ENCODE measurements around the gene MDFI.

MDFI gene

DNA sequence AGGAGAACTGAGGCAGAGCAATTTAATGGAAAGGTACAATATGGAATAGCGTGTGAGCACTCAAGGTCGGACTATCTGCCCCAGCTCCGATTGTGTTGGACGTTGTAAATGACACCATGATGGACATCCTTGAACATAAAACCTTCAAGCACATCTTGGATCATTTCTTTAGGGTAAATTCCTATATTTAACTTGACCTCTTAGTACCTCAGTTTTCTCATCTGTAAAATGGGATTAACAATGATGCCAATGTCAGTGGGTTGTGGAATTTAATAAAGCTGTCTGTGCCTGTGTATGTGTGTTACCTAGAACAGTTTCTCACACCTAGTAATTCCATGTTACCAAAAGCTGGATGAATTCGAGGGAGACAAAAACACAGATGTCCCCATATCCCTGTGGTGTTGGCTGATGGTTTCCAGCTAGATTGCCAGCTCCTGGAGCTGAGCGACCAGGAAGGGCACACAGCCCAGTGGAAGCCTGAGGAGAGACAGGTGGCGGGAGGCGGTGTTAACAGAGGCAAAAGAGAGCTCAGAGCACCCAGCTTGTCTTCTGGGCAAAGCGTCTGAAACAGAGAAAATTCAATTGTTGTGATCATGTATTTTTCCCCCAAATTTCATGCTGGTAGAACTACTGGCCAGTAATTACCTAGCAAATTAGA, 32.6 kb downstream of the MDFI start:
- no peaks in the 10 kb centered on the region for H3K4me1 ChIP-seq (ENCODE audit: control insufficient read depth in 2 of 2, insufficient read depth in 2 of 2, low read length in 2 of 2)
- no peak overlapping the region for H3K4me3 ChIP-seq (ENCODE audit: low read length in 2 of 2)
- H3K9me3 ChIP-seq (ENCODE audit: control insufficient read depth in 2 of 2, low read length in 2 of 2) = no peaks in the 10 kb centered on the region
- no peaks in the 10 kb centered on the region for H3K27me3 ChIP-seq (ENCODE audit: control insufficient read depth in 2 of 2, insufficient read depth in 2 of 2, low read length in 2 of 2)
- no peak overlapping the region for H3K27ac ChIP-seq (ENCODE audit: low read depth in 2 of 2, low read length in 2 of 2)
- H3K36me3 ChIP-seq (ENCODE audit: control insufficient read depth in 2 of 2, insufficient read depth in 2 of 2, low read length in 2 of 2) = no peaks in the 10 kb centered on the region
- H3K9ac ChIP-seq (ENCODE audit: low read depth in 1 of 2, low read length in 2 of 2) = no peak overlapping the region

DNA sequence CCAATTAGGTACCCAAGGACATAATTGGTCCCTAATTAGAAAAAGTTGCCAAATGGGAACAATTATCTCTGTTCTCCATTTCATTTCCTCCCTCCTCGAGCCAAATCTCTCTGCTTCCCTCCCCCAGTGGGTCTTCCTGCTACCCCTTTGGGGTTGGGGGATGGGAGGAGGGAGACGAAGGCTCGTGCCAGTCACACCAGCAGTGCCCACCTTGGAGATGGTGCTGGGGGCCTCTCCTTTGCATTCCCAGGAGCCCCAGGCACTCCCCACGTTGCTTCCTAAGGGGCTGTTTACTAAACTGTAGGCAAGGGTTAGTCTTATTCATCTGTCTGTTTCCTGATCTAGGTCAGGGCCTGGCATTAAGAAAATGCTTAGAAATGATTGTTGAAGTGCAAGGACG, 33.1 kb downstream of the MDFI start:
- H3K9me3 ChIP-seq (ENCODE audit: control insufficient read depth in 2 of 2, low read length in 2 of 2) = no peaks in the 10 kb centered on the region
- no peak overlapping the region for H3K4me3 ChIP-seq (ENCODE audit: low read length in 2 of 2)
- H3K27me3 ChIP-seq (ENCODE audit: control insufficient read depth in 2 of 2, insufficient read depth in 2 of 2, low read length in 2 of 2) = no peaks in the 10 kb centered on the region
- H3K36me3 ChIP-seq (ENCODE audit: control insufficient read depth in 2 of 2, insufficient read depth in 2 of 2, low read length in 2 of 2) = no peaks in the 10 kb centered on the region
- no peak overlapping the region for H3K9ac ChIP-seq (ENCODE audit: low read depth in 1 of 2, low read length in 2 of 2)
- no peaks in the 10 kb centered on the region for H3K4me1 ChIP-seq (ENCODE audit: control insufficient read depth in 2 of 2, insufficient read depth in 2 of 2, low read length in 2 of 2)
- H3K27ac ChIP-seq (ENCODE audit: low read depth in 2 of 2, low read length in 2 of 2) = no peak overlapping the region

DNA sequence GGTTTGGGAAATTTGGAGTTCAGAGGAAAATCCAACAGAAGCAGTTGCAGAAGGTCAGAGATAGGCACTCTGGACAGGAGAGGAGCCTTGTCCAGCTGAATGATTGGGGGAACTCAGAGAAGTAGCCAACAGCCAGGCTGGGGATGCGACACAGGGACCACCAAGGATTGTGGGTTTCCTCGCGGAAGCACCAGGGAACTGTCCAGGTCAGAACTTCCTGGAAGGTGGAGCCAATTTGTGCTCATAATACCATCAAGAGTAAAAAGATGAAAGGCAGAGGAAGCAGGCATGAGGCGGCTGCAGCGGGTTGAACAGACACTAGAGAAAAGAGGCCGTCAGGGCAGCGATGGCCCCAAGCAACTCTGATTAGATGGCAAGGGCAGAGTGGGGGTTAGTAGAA, 33.7 kb downstream of the MDFI start:
- no peaks in the 10 kb centered on the region for H3K36me3 ChIP-seq (ENCODE audit: control insufficient read depth in 2 of 2, insufficient read depth in 2 of 2, low read length in 2 of 2)
- no peak overlapping the region for H3K9ac ChIP-seq (ENCODE audit: low read depth in 1 of 2, low read length in 2 of 2)
- no peaks in the 10 kb centered on the region for H3K27me3 ChIP-seq (ENCODE audit: control insufficient read depth in 2 of 2, insufficient read depth in 2 of 2, low read length in 2 of 2)
- no peaks in the 10 kb centered on the region for H3K4me1 ChIP-seq (ENCODE audit: control insufficient read depth in 2 of 2, insufficient read depth in 2 of 2, low read length in 2 of 2)
- H3K4me3 ChIP-seq (ENCODE audit: low read length in 2 of 2) = no peak overlapping the region
- H3K9me3 ChIP-seq (ENCODE audit: control insufficient read depth in 2 of 2, low read length in 2 of 2) = no peaks in the 10 kb centered on the region
- H3K27ac ChIP-seq (ENCODE audit: low read depth in 2 of 2, low read length in 2 of 2) = no peak overlapping the region

DNA sequence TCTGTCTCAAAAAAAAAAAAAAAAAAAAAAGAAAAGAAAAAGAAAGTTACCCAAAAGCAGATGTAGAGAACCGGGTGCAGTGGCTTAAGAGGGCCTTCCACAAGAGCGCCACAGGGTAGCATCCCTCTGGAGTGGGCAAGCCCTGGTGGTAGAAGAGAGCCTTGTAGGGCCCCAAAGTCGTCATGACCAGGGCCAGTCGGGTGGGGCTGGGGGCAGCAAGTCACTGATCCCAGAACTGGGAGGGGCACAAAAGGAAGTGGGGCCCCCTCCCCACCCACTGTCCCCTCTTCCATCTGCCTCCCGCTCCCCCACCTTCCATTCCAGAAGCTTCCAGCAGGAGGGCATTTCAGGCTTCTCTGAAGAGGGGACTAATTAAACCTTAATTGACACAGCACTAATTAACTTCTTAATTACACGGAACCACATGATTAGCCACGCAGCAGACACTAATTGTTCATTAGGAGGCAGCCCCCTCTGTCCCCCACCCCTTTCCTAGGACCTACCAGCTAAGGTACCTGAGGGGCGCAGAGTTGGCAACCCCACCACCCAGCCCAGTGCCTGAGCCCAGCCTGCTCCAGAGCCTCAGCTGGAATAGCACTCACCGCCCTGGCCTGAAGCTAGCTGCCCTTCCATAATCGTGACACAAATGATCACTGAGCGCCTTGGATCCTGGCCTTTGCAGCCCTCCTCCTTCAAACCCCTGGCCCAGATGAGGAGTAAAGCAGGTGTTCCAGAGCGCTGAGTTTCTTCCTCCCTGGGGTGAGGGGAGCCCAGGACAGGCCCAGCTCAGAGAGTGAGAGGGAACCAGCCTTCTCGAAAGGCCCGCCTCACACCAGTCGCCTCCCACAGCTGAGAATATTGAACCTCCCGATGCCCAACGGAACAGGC, 34.8 kb downstream of the MDFI start:
- Histone ChIP-seq H3K9ac (ENCODE audit: low read depth in 1 of 2, low read length in 2 of 2) (no peak overlapping the region), H3K27ac (ENCODE audit: low read depth in 2 of 2, low read length in 2 of 2) (no peak overlapping the region), H3K36me3 (ENCODE audit: control insufficient read depth in 2 of 2, insufficient read depth in 2 of 2, low read length in 2 of 2) (no peaks in the 10 kb centered on the region), H3K4me3 (ENCODE audit: low read length in 2 of 2) (no peak overlapping the region), H3K9me3 (ENCODE audit: control insufficient read depth in 2 of 2, low read length in 2 of 2) (no peaks in the 10 kb centered on the region), H3K4me1 (ENCODE audit: control insufficient read depth in 2 of 2, insufficient read depth in 2 of 2, low read length in 2 of 2) (no peaks in the 10 kb centered on the region), H3K27me3 (ENCODE audit: control insufficient read depth in 2 of 2, insufficient read depth in 2 of 2, low read length in 2 of 2) (no peaks in the 10 kb centered on the region)

DNA sequence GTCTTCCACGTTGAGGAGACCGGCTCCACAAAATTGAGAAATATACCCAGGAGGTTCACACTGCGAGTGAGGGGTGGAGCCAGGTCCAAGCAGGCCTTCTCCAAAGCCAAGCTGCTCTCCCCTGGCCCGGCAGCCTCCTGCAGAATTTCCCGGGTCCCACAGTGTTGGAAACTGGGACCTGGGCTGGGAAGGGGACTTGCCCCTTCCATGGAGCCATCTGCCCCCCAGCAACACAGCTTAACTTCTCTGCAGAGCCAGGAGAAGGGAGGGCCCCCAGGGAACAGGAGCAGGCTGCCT, 35.4 kb downstream of the MDFI start:
- no peaks in the 10 kb centered on the region for H3K9me3 ChIP-seq (ENCODE audit: control insufficient read depth in 2 of 2, low read length in 2 of 2)
- no peaks in the 10 kb centered on the region for H3K36me3 ChIP-seq (ENCODE audit: control insufficient read depth in 2 of 2, insufficient read depth in 2 of 2, low read length in 2 of 2)
- H3K9ac ChIP-seq (ENCODE audit: low read depth in 1 of 2, low read length in 2 of 2) = no peak overlapping the region
- no peaks in the 10 kb centered on the region for H3K4me1 ChIP-seq (ENCODE audit: control insufficient read depth in 2 of 2, insufficient read depth in 2 of 2, low read length in 2 of 2)
- no peak overlapping the region for H3K27ac ChIP-seq (ENCODE audit: low read depth in 2 of 2, low read length in 2 of 2)
- H3K4me3 ChIP-seq (ENCODE audit: low read length in 2 of 2) = no peak overlapping the region
- no peaks in the 10 kb centered on the region for H3K27me3 ChIP-seq (ENCODE audit: control insufficient read depth in 2 of 2, insufficient read depth in 2 of 2, low read length in 2 of 2)

DNA sequence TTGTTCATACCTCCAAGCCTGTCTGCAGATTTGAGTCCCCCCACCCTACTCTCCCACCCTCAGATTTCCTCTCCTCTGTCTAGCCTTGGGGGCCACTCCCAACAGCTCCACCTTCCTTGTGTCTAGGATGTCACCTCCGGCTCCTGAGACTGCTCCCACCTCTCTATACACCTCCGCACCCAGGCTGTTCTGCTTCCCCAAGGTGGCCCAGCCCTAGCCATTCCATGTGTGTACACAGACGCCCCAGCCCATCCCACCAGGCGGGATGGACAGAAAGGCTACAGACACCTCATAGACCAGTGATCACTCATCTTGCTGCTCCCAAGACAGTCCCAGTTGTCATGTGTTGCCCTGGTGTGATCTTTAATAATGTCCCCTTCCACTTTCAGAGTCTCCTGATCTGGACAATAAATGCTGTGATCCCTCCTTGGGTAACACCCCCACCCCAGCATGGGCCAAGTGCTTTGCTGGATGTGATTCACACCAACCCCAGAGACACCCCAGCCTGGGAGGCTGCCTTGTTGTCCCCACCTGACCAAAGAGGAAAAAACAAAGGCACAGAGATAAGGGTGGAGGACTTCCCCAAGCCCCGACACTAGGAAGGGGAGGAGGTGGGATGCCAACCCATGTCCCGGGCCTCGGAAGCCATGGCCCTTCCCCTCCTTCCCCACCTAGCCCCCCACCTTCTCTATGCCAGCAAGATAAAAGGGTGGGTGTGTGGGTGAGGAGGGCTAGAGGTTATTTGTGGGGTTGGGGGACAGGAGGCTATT, 36.1 kb downstream of the MDFI start:
- H3K27me3 ChIP-seq (ENCODE audit: control insufficient read depth in 2 of 2, insufficient read depth in 2 of 2, low read length in 2 of 2) = no peaks in the 10 kb centered on the region
- no peak overlapping the region for H3K4me3 ChIP-seq (ENCODE audit: low read length in 2 of 2)
- H3K27ac ChIP-seq (ENCODE audit: low read depth in 2 of 2, low read length in 2 of 2) = no peak overlapping the region
- no peaks in the 10 kb centered on the region for H3K4me1 ChIP-seq (ENCODE audit: control insufficient read depth in 2 of 2, insufficient read depth in 2 of 2, low read length in 2 of 2)
- H3K9me3 ChIP-seq (ENCODE audit: control insufficient read depth in 2 of 2, low read length in 2 of 2) = no peaks in the 10 kb centered on the region
- no peak overlapping the region for H3K9ac ChIP-seq (ENCODE audit: low read depth in 1 of 2, low read length in 2 of 2)
- no peaks in the 10 kb centered on the region for H3K36me3 ChIP-seq (ENCODE audit: control insufficient read depth in 2 of 2, insufficient read depth in 2 of 2, low read length in 2 of 2)

DNA sequence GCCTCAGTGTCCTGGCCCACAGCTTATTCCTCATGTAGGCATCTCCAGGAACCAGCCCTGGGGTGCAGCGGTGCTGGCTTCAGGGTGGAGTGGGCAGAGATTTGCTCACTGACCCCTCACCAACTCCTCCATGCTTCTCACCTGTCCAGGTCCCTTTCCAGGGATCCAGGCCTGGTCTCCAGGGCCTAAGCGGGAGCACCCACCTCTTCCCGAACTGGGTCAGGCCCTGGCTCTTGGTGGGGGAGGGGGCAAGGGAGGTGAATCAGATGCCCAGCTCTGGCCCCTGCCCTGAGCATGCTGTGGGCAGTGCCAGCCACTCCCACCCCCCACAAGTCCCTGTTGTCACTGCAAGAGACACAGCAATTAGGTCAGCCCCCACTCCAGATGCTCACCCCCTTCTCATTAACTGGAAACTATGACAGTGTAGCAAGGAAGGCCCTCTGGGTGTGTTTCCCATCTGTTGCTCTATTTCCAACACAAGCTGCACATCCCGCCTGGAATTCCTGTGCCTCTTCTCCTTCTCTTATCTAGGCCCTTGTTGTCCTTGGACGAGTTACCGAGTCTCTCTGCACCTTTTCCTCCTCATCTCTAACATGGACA, 37.0 kb downstream of the MDFI start:
- no peak overlapping the region for H3K4me3 ChIP-seq (ENCODE audit: low read length in 2 of 2)
- H3K27ac ChIP-seq (ENCODE audit: low read depth in 2 of 2, low read length in 2 of 2) = no peak overlapping the region
- H3K9ac ChIP-seq (ENCODE audit: low read depth in 1 of 2, low read length in 2 of 2) = no peak overlapping the region
- H3K27me3 ChIP-seq (ENCODE audit: control insufficient read depth in 2 of 2, insufficient read depth in 2 of 2, low read length in 2 of 2) = no peaks in the 10 kb centered on the region
- no peaks in the 10 kb centered on the region for H3K4me1 ChIP-seq (ENCODE audit: control insufficient read depth in 2 of 2, insufficient read depth in 2 of 2, low read length in 2 of 2)
- no peaks in the 10 kb centered on the region for H3K36me3 ChIP-seq (ENCODE audit: control insufficient read depth in 2 of 2, insufficient read depth in 2 of 2, low read length in 2 of 2)
- H3K9me3 ChIP-seq (ENCODE audit: control insufficient read depth in 2 of 2, low read length in 2 of 2) = no peaks in the 10 kb centered on the region

DNA sequence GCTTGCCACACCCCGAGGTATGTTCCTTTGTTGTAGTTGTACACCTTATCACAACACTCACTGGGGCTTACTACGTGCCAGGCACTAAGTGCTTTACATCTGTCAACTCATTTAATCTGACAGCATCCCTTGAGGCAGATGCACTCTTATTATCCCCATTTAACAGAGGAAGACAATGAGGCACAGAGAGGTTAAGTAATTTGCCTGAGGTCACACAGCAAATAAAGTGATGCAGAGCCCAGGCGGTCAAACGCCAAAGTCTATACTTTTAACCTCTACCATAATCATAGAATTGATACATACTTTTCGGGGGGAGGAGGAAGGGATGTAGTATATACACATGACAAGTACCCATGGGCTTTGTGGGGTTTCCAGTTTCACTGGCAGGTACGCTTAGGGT, 37.7 kb downstream of the MDFI start:
- Histone ChIP-seq H3K4me1 (ENCODE audit: control insufficient read depth in 2 of 2, insufficient read depth in 2 of 2, low read length in 2 of 2) (no peaks in the 10 kb centered on the region), H3K36me3 (ENCODE audit: control insufficient read depth in 2 of 2, insufficient read depth in 2 of 2, low read length in 2 of 2) (no peaks in the 10 kb centered on the region), H3K9me3 (ENCODE audit: control insufficient read depth in 2 of 2, low read length in 2 of 2) (no peaks in the 10 kb centered on the region), H3K27ac (ENCODE audit: low read depth in 2 of 2, low read length in 2 of 2) (no peak overlapping the region), H3K27me3 (ENCODE audit: control insufficient read depth in 2 of 2, insufficient read depth in 2 of 2, low read length in 2 of 2) (no peaks in the 10 kb centered on the region), H3K4me3 (ENCODE audit: low read length in 2 of 2) (no peak overlapping the region), H3K9ac (ENCODE audit: low read depth in 1 of 2, low read length in 2 of 2) (no peak overlapping the region)

DNA sequence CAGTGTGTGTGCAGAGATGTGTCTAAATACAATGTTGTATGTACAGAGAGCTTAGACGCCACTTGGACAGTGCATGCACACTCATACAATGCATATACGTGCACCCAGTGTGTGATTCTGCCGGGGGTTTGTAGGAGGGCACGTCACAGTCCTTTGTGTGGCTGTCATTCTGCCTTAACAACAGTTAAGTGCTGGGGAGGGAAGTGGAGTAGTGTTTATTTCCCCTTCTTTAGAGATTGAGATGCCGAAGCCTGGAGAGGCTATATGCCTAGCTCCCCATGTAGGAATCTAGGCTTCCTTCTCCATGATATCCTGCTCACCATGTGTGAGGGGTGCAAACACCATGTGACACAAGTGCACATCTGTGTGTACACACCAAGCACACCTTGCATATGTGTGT, 38.2 kb downstream of the MDFI start:
- H3K27ac ChIP-seq (ENCODE audit: low read depth in 2 of 2, low read length in 2 of 2) = no peak overlapping the region
- no peaks in the 10 kb centered on the region for H3K36me3 ChIP-seq (ENCODE audit: control insufficient read depth in 2 of 2, insufficient read depth in 2 of 2, low read length in 2 of 2)
- H3K4me1 ChIP-seq (ENCODE audit: control insufficient read depth in 2 of 2, insufficient read depth in 2 of 2, low read length in 2 of 2) = no peaks in the 10 kb centered on the region
- H3K4me3 ChIP-seq (ENCODE audit: low read length in 2 of 2) = no peak overlapping the region
- no peak overlapping the region for H3K9ac ChIP-seq (ENCODE audit: low read depth in 1 of 2, low read length in 2 of 2)
- no peaks in the 10 kb centered on the region for H3K9me3 ChIP-seq (ENCODE audit: control insufficient read depth in 2 of 2, low read length in 2 of 2)
- H3K27me3 ChIP-seq (ENCODE audit: control insufficient read depth in 2 of 2, insufficient read depth in 2 of 2, low read length in 2 of 2) = no peaks in the 10 kb centered on the region

Data from mucosa of rectum (tissue), 2 donors.